MM.1S (cell line): ENCODE data around the gene CPA1.

Source experiments
- DNase-seq: peaks from one replicate; pipeline ENCODE4 v3.0.0-alpha.2; 2015
- H2AFZ ChIP-seq: fragments of 300-600 bp; sonication (generic); 2 replicates; pipeline ENCODE4 v1.6.0; 2016; ENCODE audit warnings: antibody characterized with exemption, low read length
- H3F3A ChIP-seq: fragments of 300-600 bp; sonication (generic); 2 replicates; pipeline ENCODE4 v1.6.1; 2016; ENCODE audit warnings: mild to moderate bottlenecking, antibody characterized with exemption, low read length, moderate library complexity, mixed read lengths; ENCODE audit not compliant: insufficient read depth
- H3K27ac ChIP-seq: fragments of 300-600 bp; sonication (generic); 2 replicates; pipeline ENCODE4 v1.5.1; 2016; ENCODE audit warnings: mild to moderate bottlenecking, low read length
- H3K27me3 ChIP-seq: fragments of 300-600 bp; sonication (generic); replicated peaks from 2 replicates; pipeline ENCODE4 v1.6.0; 2016; ENCODE audit warnings: low read length; ENCODE audit not compliant: insufficient read depth
- H3K36me3 ChIP-seq: fragments of 300-600 bp; sonication (generic); replicated peaks from 2 replicates; pipeline ENCODE4 v1.6.1; 2016; ENCODE audit warnings: mild to moderate bottlenecking, low read length, mixed read lengths; ENCODE audit not compliant: insufficient read depth
- H3K4me1 ChIP-seq: fragments of 300-600 bp; sonication (generic); 2 replicates; pipeline ENCODE4 v1.6.1; 2016; ENCODE audit warnings: low read length, mixed read lengths
- H3K4me2 ChIP-seq: fragments of 300-600 bp; sonication (generic); 2 replicates; pipeline ENCODE4 v1.6.0; 2016; ENCODE audit warnings: low read depth, low read length
- H3K4me3 ChIP-seq: fragments of 300-600 bp; sonication (generic); 2 replicates; pipeline ENCODE4 v1.5.1; 2016; ENCODE audit warnings: low read length, mixed read lengths
- H3K79me2 ChIP-seq: fragments of 300-600 bp; sonication (generic); 2 replicates; pipeline ENCODE4 v1.6.1; 2016; ENCODE audit warnings: mixed run types, low read length, mixed read lengths
- H3K9ac ChIP-seq: fragments of 300-600 bp; sonication (generic); 2 replicates; pipeline ENCODE4 v1.6.1; 2016; ENCODE audit warnings: low read length, mixed read lengths
- H3K9me2 ChIP-seq: fragments of 300-600 bp; sonication (generic); replicated peaks from 2 replicates; pipeline ENCODE4 v1.6.1; 2016; ENCODE audit warnings: mild to moderate bottlenecking, low read length, mixed read lengths; ENCODE audit not compliant: insufficient read depth
- H3K9me3 ChIP-seq: fragments of 300-600 bp; sonication (generic); replicated peaks from 2 replicates; pipeline ENCODE4 v1.6.1; 2016; ENCODE audit warnings: mild to moderate bottlenecking, low read length, mixed read lengths; ENCODE audit not compliant: insufficient read depth
- H4K20me1 ChIP-seq: fragments of 300-600 bp; sonication (generic); 2 replicates; pipeline ENCODE4 v1.6.1; 2016; ENCODE audit warnings: mild to moderate bottlenecking, low read length, moderate library complexity, mixed read lengths; ENCODE audit not compliant: insufficient read depth
- CTCF ChIP-seq: fragments of 300-600 bp; sonication (generic); IDR thresholded peaks from 2 replicates; pipeline ENCODE4 v1.5.1; 2016; ENCODE audit warnings: antibody characterized with exemption, low read length, mixed read lengths
- EZH2 ChIP-seq: fragments of 300-600 bp; sonication (generic); optimal IDR thresholded peaks from 2 replicates; pipeline ENCODE3; 2017; ENCODE audit warnings: low read depth, mild to moderate bottlenecking, antibody characterized with exemption, low read length, mixed read lengths
- EZH2phosphoT487 ChIP-seq: fragments of 300-600 bp; sonication (generic); IDR thresholded peaks from 2 replicates; pipeline ENCODE4 v1.6.1; 2018; ENCODE audit warnings: antibody characterized with exemption, low read length

The CPA1 gene

GRCh38 chr7:130398526-130399090 is 18.3 kb downstream of the CPA1 start:
- no peak overlapping the region for H2AFZ ChIP-seq
- DNase-seq: no peak
- no peaks in the 10 kb centered on the region for H3F3A ChIP-seq
- H3K9me2 ChIP-seq: no peaks in the 10 kb centered on the region
- H3K9me3 ChIP-seq: no peaks in the 10 kb centered on the region
- H3K36me3 ChIP-seq: no peaks in the 10 kb centered on the region
- no peaks in the 10 kb centered on the region for H4K20me1 ChIP-seq
- no peak for TF ChIP-seq EZH2
- TF ChIP-seq CTCF: no peak
- TF ChIP-seq EZH2phosphoT487: no peak
- H3K27ac ChIP-seq: no peak overlapping the region
- H3K79me2 ChIP-seq: no peaks in the 10 kb centered on the region
- H3K4me2 ChIP-seq: no peak overlapping the region
- H3K27me3 ChIP-seq: no peaks in the 10 kb centered on the region
- H3K4me3 ChIP-seq: no peak overlapping the region
- no peak overlapping the region for H3K9ac ChIP-seq
- no peaks in the 10 kb centered on the region for H3K4me1 ChIP-seq

- Histone ChIP-seq H3K9ac (no peak overlapping the region), H3K9me2 (no peaks in the 10 kb centered on the region), H3K4me3 (no peak overlapping the region), H2AFZ (no peak overlapping the region), H3K9me3 (no peaks in the 10 kb centered on the region), H3K4me1 (no peaks in the 10 kb centered on the region), H3K27me3 (no peaks in the 10 kb centered on the region), H3F3A (no peaks in the 10 kb centered on the region), H4K20me1 (no peaks in the 10 kb centered on the region), H3K36me3 (no peaks in the 10 kb centered on the region), H3K79me2 (no peaks in the 10 kb centered on the region), H3K27ac (no peak overlapping the region), H3K4me2 (no peak overlapping the region)
- no peak for TF ChIP-seq CTCF
- no peak for TF ChIP-seq EZH2phosphoT487
- TF ChIP-seq EZH2: no peak
- no peak for DNase-seq
Observed at GRCh38 chr7:130400120-130400572, 19.9 kb downstream of the CPA1 start.

- Histone ChIP-seq H4K20me1 (no peaks in the 10 kb centered on the region), H2AFZ (no peak overlapping the region), H3K27ac (no peak overlapping the region), H3K4me2 (no peak overlapping the region), H3K36me3 (no peaks in the 10 kb centered on the region), H3K27me3 (no peaks in the 10 kb centered on the region), H3K4me1 (no peaks in the 10 kb centered on the region), H3K9me3 (no peaks in the 10 kb centered on the region), H3K4me3 (no peak overlapping the region), H3K9me2 (no peaks in the 10 kb centered on the region), H3F3A (no peaks in the 10 kb centered on the region), H3K79me2 (no peaks in the 10 kb centered on the region), H3K9ac (no peak overlapping the region)
- no peak for DNase-seq
- no peak for TF ChIP-seq EZH2phosphoT487
- no peak for TF ChIP-seq EZH2
- no peak for TF ChIP-seq CTCF
Observed at GRCh38 chr7:130401101-130401500, 20.8 kb downstream of the CPA1 start.
